HCT116 (cell line): ENCODE data around the gene STRN3. TPM values are rescaled to one million over a fixed set of nuclear protein-coding genes. Genes with fewer than 3 reads are reported as not detected.

Experiments
- ATAC-seq: fragments of 200-7000 bp; cut with Tn5 transposase; 2 replicates; pipeline ENCODE4 v1.9.1; 2020; ENCODE audit warnings: mild to moderate bottlenecking, moderate library complexity
- BruUV-seq: library from RNA; stranded (reverse); fragments of 400-500 nt; replicated peaks from 2 replicates; lab custom pipeline; 2021; lab: Mats Ljungman, UMichigan
- CTCF ChIA-PET: fragments of 300-600 bp; sonication (Branson Sonifier 250); formaldehyde crosslinking; loops from one replicate; lab custom pipeline; 2021; ENCODE audit warnings: antibody characterized with exemption; lab: Charles Lee
- POLR2A ChIA-PET: fragments of 300-600, 350-600 bp; sonication (Branson Sonifier 250); formaldehyde crosslinking; loops from one replicate; lab custom pipeline; 2021; ENCODE audit warnings: antibody characterized with exemption; lab: Charles Lee
- RAD21 ChIA-PET, 2 experiments: fragments of 300-600 bp; sonication (Branson Sonifier 250); formaldehyde crosslinking; loops; one replicate each; lab custom pipeline; 2023; ENCODE audit warnings: low total read pairs in 2 of 2; ENCODE audit not compliant: uncharacterized antibody in 2 of 2, unreplicated experiment in 2 of 2, low non-redundant PET in 1 of 2; lab: Charles Lee
- DNase-seq: peaks from one replicate; pipeline ENCODE4 v3.0.0-alpha.2; 2010; ENCODE audit warnings: low read depth, low spot score
- H2AFZ ChIP-seq: fragments of 200-600 bp; shearing (Covaris generic), sonication (generic); 2 replicates; pipeline ENCODE4 v1.6.1; 2017; ENCODE audit warnings: low read depth, mixed run types, mixed read lengths, antibody characterized with exemption, low read length; ENCODE audit not compliant: poor library complexity, severe bottlenecking
- H3K27ac ChIP-seq: 2 replicates; pipeline ENCODE4 v1.5.1; 2012; ENCODE audit warnings: low read depth, low read length
- H3K27me3 ChIP-seq: fragments of 200-600 bp; sonication (generic); 2 replicates; pipeline ENCODE4 v1.6.1; 2016; ENCODE audit warnings: mixed run types, low read length, mixed read lengths; ENCODE audit not compliant: insufficient read depth
- H3K36me3 ChIP-seq, 2 experiments: fragments of 200-500 bp in 1 of 2; fragments of 200-600 bp in 1 of 2; sonication (Bioruptor generic) in 1 of 2; sonication (generic) in 1 of 2; 2 replicates each; pipeline versions ENCODE4 v1.5.1 to v1.6.1; 2014 to 2016; ENCODE audit warnings: low read length in 2 of 2, inconsistent platforms in 1 of 2, mixed read lengths in 1 of 2, mixed run types in 1 of 2; ENCODE audit not compliant: insufficient read depth in 2 of 2, control insufficient read depth in 1 of 2
- H3K4me1 ChIP-seq, 2 experiments: fragments of 200-600 bp in 1 of 2; sonication (generic) in 1 of 2; 2 replicates each; pipeline versions ENCODE4 v1.5.1 to v1.6.1; 2012 to 2017; ENCODE audit warnings: low read length in 2 of 2, inconsistent platforms in 1 of 2, mild to moderate bottlenecking in 1 of 2, mixed read lengths in 1 of 2, mixed run types in 1 of 2, moderate library complexity in 1 of 2; ENCODE audit not compliant: insufficient read depth in 2 of 2, control insufficient read depth in 1 of 2
- H3K4me2 ChIP-seq: fragments of 200-600 bp; sonication (generic); 2 replicates; pipeline ENCODE4 v1.6.1; 2017; ENCODE audit warnings: mixed run types, low read length, mixed read lengths
- H3K4me3 ChIP-seq, 2 experiments: fragments of 200-600 bp in 1 of 2; sonication (generic) in 1 of 2; replicated peaks in 1 of 2; 2 replicates each; pipeline ENCODE4 v1.5.1; 2011 to 2016; ENCODE audit warnings: low read length in 2 of 2, control low read depth in 1 of 2, low read depth in 1 of 2, mild to moderate bottlenecking in 1 of 2, mixed read lengths in 1 of 2, mixed run types in 1 of 2
- H3K79me2 ChIP-seq: fragments of 200-600 bp; sonication (generic); 2 replicates; pipeline ENCODE4 v1.6.1; 2017; ENCODE audit warnings: mild to moderate bottlenecking, mixed run types, low read length, moderate library complexity, mixed read lengths; ENCODE audit not compliant: insufficient read depth
- H3K9ac ChIP-seq: fragments of 200-600 bp; sonication (generic); 2 replicates; pipeline ENCODE4 v1.6.1; 2016; ENCODE audit warnings: low read length, mixed read lengths
- H3K9me2 ChIP-seq: fragments of 200-600 bp; sonication (generic), shearing (Covaris generic); 2 replicates; pipeline ENCODE4 v1.6.1; 2017; ENCODE audit warnings: mixed run types, mild to moderate bottlenecking, moderate library complexity; ENCODE audit not compliant: insufficient read depth
- H3K9me3 ChIP-seq, 2 experiments: fragments of 200-500 bp in 1 of 2; fragments of 200-600 bp in 1 of 2; sonication (Bioruptor generic) in 1 of 2; sonication (generic) in 1 of 2; 2 replicates each; pipeline ENCODE4 v1.6.1; 2014 to 2017; ENCODE audit warnings: low read length in 2 of 2, mixed read lengths in 2 of 2, inconsistent platforms in 1 of 2, low read depth in 1 of 2, mild to moderate bottlenecking in 1 of 2, mixed run types in 1 of 2, moderate library complexity in 1 of 2; ENCODE audit not compliant: control insufficient read depth in 1 of 2, insufficient read depth in 1 of 2
- H4K20me1 ChIP-seq: fragments of 200-600 bp; sonication (generic), shearing (Covaris generic); 2 replicates; pipeline ENCODE4 v1.6.1; 2017; ENCODE audit warnings: mixed run types, mild to moderate bottlenecking, moderate library complexity; ENCODE audit not compliant: insufficient read depth
- CBX3 ChIP-seq: IDR thresholded peaks from 2 replicates; pipeline ENCODE4 v1.6.1; 2012; ENCODE audit warnings: low read depth
- CEBPB ChIP-seq: IDR thresholded peaks from 2 replicates; pipeline ENCODE4 v1.6.1; 2012; ENCODE audit warnings: low read depth
- CTCF ChIP-seq, 3 experiments: fragments of 200-600 bp in 1 of 3; sonication (generic) in 1 of 3; IDR thresholded peaks in 2 of 3; conservative IDR thresholded peaks in 1 of 3; 2 replicates each; pipeline ENCODE4 v1.5.1; 2012 to 2017; ENCODE audit warnings: low read depth in 2 of 3, low read length in 2 of 3, antibody characterized with exemption in 1 of 3, borderline replicate concordance in 1 of 3, control low read depth in 1 of 3, mild to moderate bottlenecking in 1 of 3, mixed read lengths in 1 of 3, mixed run types in 1 of 3, moderate library complexity in 1 of 3; ENCODE audit not compliant: insufficient read depth in 1 of 3
- EZH2phosphoT487 ChIP-seq: fragments of 200-600 bp; IDR thresholded peaks from 2 replicates; pipeline ENCODE4 v1.6.1; 2018; ENCODE audit warnings: antibody characterized with exemption, borderline replicate concordance
- TCF7L2 ChIP-seq: IDR thresholded peaks from 2 replicates; pipeline ENCODE4 v1.7.0; 2011; ENCODE audit warnings: borderline replicate concordance, inconsistent platforms; ENCODE audit not compliant: insufficient read depth, insufficient read length; ENCODE audit errors: extremely low read depth
- YY1 ChIP-seq: IDR thresholded peaks from 2 replicates; pipeline ENCODE4 v1.6.1; 2011; ENCODE audit warnings: low read length, low read depth, moderate library complexity, mild to moderate bottlenecking; ENCODE audit not compliant: insufficient replicate concordance; ENCODE audit errors: extremely low read depth
- ZNF274 ChIP-seq: fragments of 200-500 bp; sonication (Bioruptor generic); IDR thresholded peaks from 2 replicates; pipeline ENCODE4 v1.6.1; 2014; ENCODE audit warnings: mild to moderate bottlenecking, low read depth, low read length, inconsistent platforms
- intact Hi-C: fragments of 100-400 bp; cut with micrococcal nuclease; formaldehyde crosslinking; loops from 2 replicates; pipeline ENCODE4 v1.10.0; 2022
- total RNA-seq: library from RNA; stranded (reverse); gene quantifications from one replicate; pipeline ENCODE4 v1.2.1, GENCODE V29; 2021; ENCODE audit not compliant: unreplicated experiment

The STRN3 gene
- total RNA-seq, 1 experiment from 2014 or later, result 43.4 TPM

- TF ChIP-seq TCF7L2, result no peak
Observed at GRCh38 chr14:30960216-30960615, 66.0 kb downstream of the STRN3 start (continued).

DNA sequence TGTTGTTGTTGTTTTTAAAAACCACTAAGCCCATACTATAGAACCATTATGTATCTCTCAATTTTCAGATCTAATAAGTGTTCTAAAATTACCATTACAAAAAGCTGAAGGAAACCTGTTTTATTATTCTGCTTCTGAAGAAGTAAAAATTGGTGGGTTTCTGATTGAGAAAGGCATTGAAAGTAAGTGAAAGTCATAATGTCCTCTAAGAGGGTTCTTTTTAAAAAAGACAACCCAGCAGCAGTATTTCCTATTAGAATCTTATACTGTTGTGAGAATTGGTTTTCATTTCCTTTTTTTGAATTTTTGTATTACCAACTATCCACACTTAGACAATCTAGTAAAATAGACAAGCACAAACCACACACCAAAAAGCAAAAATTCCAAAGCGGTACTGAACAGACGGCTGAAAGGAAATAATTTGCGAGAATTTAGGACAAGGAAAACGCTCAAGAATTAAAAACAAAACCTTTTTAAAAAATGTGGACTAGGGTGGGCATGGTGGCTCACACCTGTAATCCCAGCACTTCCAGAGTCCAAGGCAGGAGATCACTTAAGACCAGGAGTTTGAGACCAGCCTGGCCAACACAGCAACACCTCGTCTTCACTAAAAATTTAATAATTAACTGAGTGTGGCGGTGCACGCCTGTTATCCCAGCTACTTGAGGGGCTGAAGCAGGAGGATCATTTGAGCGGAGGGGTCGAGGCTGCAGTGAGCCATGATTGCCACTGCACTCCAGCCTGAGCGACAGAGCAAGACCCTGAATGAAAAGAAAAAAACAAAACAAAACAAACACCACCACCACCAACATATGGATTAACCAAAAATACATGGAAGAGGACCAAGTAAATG lies 67.4 kb downstream of the STRN3 start:
- Histone ChIP-seq H3K36me3 (peaks cover 0 to 11% of the 10 kb centered on the region in 2 experiments; a peak in 2 of 4 replicates), H3K9me3 (no peaks in the 10 kb centered on the region), H2AFZ (no peak overlapping the region), H3K9ac (no peak overlapping the region), H3K27ac (no peak overlapping the region), H3K4me1 (peaks cover 11 to 46% of the 10 kb centered on the region in 2 experiments), H3K27me3 (no peaks in the 10 kb centered on the region), H3K9me2 (no peaks in the 10 kb centered on the region), H3K4me3 (no peak overlapping the region), H4K20me1 (no peaks in the 10 kb centered on the region), H3K79me2 (peaks cover 89% of the 10 kb centered on the region), H3K4me2 (no peak overlapping the region)
- ChIA-PET RAD21 (no interaction called here), POLR2A (no interaction called here), CTCF (no interaction called here)
- no TSS peak for BruUV-seq
- ATAC-seq (no peak), DNase-seq (no peak)
- intact Hi-C loops, result no loop called here
- no peak for TF ChIP-seq EZH2phosphoT487
- no peak for TF ChIP-seq TCF7L2
- TF ChIP-seq CTCF (IDR thresholded peaks at IDR 0.05 in 2 of 3, conservative IDR thresholded peaks at IDR 0.05 in 1 of 3; ENCODE audit: borderline replicate concordance in 1 of 3, insufficient read depth in 1 of 3, low read depth in 2 of 3, low read length in 2 of 3), result no peak
- TF ChIP-seq YY1, result no peak
- no peak for TF ChIP-seq ZNF274
- no peak for TF ChIP-seq CBX3
- no peak for TF ChIP-seq CEBPB
